ENCODE data around the gene TSSK2. TPM values are rescaled to one million over a fixed set of nuclear protein-coding genes. Genes with fewer than 3 reads are reported as not detected.

TSSK2 gene
- total and polyA plus RNA-seq, 2 of the 8 experiments (the other 6 are each of a cell fraction or from before 2014, with no cell fraction given): not detected

- TF ChIP-seq BACH1 (IDR thresholded peaks at IDR 0.05; ENCODE audit: low read length) (no peak), TAF7 (optimal IDR thresholded peaks at IDR 0.05; ENCODE audit: borderline replicate concordance, low read depth, low read length) (no peak)
These were observed 17.4 kb downstream of the TSSK2 start (continued) for GRCh38 chr22:19148417-19149046.

Data from H1 (cell line).